Fibroblast of skin of left biceps (primary cell): ENCODE results near the gene NAT8L.
"Not testable (repeated sequence)": the region's sequence is repeated elsewhere in the genome, so short reads cannot be mapped to it uniquely, and the experiment has no call there.

Experiments
- DNase-seq, 2 experiments: peaks; one replicate each; pipeline ENCODE4 v3.0.0-alpha.2; 2013; ENCODE audit warnings: low read depth in 2 of 2

Gene NAT8L, protein sequence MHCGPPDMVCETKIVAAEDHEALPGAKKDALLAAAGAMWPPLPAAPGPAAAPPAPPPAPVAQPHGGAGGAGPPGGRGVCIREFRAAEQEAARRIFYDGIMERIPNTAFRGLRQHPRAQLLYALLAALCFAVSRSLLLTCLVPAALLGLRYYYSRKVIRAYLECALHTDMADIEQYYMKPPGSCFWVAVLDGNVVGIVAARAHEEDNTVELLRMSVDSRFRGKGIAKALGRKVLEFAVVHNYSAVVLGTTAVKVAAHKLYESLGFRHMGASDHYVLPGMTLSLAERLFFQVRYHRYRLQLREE

DNA sequence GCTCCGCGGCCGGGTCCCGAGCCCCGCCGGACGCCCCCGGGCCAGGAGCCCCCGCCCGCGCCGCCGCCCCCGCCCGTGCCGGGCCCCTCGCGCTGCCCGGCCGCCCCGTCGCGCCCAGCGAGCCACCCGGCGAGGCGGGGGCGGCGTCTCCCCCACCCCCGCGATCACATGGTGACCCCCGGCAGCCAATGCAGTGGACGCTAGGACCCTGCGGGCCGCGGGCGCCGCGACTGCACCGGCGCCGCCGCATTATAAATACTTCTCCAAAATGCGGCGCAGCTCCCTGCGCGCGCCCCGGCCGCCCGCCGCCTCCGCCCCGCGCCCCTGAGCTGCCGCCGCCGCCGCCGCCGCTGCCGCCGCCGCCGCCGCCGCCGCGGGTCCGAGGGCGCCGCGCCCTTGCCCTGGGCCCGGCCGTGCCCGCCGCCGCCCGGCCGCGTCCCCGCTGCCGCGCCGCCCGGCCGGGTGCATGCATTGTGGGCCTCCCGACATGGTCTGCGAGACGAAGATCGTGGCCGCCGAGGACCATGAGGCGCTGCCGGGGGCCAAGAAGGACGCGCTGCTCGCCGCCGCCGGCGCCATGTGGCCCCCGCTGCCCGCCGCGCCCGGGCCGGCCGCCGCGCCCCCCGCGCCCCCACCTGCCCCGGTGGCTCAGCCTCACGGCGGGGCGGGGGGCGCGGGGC is at the start of gene NAT8L:
TSS of gene NAT8L (plus strand) at position 282 of the 680 bp plus-strand sequence. CDS start at position 467, 185 bp downstream.
- no peak for DNase-seq

DNA sequence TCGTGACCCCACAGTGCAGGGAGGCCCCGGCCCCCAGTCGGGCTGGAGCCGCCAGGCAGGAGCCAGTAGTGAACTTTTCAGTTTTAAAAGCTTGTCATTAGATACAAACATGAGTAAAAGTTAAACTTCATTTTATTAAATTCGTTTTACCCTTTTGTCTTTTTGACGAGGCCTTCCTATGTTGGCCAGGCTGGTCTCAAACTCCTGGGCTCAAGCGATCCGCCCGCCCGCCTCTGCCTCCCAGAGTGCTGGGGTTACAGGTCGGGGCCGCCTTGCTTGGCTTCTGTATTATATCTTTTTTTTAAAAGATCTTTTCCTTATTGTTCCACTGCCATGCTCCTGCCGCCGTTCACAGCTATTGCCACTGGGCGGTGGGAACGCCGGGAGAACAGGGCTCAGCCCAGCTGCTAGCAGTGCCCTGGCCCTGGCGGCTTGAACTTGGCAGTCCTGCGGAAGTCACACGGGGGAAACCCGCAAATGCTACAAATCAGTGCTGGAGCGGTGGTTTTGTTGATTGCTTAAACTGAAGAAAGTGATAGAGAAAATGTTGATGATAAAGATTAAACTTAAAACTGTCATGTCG is 49.4 kb upstream of the NAT8L start:
- no peak for DNase-seq

DNA sequence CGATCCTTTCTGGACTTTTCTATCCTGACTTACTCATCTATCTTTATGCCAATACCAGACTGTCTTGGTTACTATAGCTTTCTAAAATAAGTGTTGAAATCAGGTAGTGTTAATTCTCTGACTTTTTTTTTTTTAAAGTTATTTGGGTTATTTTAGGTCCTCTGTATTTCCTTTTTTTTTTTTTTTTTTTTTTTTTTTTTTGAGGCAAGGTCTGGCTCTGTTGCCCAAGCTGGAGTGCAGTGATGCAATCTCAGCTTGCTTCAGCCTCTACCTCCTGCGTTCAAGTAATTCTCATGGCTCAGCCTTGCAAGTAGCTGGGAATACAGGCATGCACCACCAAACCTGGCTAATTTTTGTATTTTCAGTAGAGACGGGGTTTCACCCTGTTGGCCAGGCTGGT is 47.5 kb upstream of the NAT8L start:
- no peak for DNase-seq

DNA sequence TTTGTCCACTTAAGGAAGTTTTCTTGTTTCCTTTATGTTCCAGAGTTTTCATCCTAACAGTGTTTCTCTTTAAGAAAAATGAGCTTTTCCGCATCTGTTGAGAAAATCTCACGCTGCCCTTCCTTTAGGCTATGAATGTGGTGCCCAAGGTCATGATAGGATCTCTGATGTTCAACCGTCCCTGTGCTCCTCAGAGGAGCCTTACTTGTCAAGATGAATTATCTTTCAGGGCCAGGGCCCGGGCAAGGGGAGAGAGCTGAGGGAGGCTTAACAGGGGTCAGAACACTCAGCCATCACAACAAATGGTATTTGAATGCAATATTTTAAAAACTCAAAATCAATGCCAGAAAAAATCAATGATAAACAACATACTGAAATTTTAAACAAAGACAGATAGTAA is 44.1 kb upstream of the NAT8L start:
- no peak for DNase-seq

DNA sequence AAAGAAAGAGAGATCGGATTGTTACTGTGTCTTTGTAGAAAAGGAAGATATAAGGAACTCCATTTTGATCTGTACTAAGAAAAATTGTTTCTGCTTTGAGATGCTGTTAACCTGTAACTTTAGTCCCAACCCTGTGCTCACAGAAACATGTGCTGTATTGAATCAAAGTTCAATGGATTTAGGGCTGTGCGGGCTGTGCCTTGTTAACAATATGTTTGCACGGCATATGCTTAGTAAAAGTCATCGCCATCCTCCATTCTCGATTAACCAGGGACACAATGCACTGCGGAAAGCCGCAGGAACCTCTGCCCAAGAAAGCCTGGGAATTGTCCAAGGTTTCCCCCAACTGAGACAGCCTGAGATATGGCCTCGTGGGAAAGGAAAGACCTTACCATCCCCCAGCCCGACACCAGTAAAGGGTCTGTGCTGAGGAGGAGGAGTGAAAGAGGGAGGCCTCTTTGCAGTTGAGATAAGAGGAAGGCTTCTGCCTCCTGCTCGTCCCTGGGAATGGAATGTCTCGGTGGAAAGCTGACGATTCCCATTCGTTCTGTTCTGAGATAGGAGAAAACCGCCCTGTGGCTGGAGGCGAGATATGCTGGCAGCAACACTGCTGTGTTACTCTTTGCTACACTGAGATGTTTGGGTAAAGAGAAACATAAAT is 37.6 kb upstream of the NAT8L start:
- not testable (repeated sequence) for DNase-seq

DNA sequence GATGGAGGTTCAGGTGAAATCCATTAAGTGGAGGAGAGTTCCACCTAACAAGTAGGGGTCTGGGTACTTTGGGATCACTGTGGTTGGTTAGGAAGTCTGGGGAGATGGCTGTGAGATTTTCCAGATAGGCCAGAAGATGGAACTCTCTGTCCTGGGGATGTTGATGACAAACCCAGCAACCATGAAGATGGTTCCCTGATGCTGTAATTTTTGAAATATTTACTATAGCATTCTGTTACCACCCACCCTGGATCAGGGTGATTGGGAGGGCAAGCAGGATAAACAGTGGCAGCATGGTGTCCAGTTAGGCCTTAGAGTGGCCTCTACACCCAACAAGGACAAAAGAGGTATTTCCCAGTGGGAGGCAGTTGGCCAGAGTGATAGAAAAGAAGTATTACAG is 34.4 kb upstream of the NAT8L start:
- DNase-seq, result no peak

DNA sequence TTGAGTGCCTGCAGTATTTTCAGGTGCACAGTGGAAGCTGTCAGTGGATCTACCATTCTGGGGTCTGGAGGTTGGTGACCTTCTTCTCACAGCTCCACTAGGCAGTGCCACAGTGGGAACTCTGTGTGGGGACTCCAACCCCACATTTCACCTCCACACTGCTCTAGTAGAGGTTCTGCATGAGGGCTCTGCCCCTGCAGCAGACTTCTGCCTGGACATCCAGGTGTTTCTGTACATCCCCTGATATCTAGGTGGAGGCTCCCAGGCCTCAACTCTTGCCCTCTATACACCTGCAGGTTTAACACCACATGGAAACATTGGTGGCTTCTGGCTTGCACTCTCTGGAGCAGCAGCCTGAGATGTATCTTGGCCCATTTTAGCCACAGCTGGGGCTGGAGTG is 33.3 kb upstream of the NAT8L start:
- no peak for DNase-seq

DNA sequence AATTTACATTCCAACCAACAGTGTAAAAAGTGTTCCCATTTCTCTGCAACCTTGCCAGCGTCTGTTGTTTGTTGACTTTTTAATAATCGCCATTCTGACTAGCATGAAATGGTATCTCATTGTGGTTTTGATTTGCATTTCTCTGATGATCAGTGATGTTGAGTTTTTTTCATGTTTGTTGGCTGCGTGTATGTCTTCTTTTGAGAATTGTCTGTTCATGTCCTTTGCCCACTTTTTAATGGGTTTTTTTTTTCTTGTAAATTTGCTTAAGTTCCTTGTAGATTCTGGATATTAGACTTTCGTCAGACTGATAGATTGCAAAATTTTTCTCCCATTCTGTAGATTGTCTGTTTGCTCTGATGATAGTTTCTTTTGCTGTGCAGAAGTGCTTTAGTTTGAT is 32.0 kb upstream of the NAT8L start:
- DNase-seq, result not testable (repeated sequence)

DNA sequence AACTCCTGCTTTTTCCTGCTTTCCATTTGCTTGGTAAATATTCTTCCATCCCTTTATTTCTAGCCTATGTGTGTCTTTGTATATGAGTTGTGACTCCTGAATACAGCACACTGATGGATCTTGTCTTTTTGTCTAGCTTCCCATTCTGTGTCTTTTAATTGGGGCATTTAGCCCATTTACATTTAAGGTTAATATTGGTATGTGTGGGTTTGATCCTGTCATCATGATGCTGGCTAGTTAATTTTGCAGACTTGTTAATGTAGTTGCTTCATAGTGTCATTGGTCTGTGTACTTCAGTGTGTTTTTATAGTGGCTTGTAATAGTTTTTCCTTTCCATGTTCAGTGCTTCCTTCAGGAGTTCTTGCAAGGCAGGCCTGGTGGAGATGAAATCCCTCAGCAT is 28.0 kb upstream of the NAT8L start:
- not testable (repeated sequence) for DNase-seq

DNA sequence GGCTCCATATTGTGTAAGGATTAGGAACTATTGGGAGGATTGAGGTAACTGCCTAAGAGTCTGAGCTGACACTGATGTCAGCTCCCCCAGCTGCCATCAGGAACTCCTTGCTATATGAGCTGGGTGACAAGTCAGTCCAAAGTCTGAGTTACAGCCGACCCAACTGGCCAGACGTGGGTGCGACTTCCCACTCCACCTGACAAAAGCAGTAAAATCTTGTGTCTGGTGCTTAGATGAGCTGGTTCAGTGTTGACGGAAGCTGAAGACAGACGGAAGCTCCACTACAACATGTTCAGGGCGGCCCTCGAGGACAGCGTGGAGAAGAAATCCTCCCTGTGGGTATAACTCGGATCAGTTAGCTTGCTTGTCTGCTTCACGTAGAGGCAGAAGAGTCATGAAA is 22.8 kb upstream of the NAT8L start:
- no peak for DNase-seq

DNA sequence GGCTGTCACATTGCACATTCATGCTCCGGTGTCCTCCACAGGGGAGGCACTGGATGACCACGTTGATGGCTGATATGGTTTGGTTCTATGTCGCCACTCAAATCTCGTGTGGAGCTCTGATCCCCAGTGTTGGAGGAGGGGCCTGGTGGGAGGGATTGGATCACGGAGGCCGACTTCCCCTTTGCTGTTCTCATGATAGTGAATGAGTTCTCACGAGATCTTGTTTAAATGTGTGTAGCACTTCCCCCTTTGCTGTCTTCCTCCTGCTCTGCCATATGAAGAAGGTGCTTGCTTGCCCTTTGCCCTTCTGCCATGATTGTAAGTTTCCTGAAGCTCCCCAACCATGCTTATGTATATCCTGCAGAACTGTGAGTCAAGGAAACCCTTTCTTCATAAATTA is 22.3 kb upstream of the NAT8L start:
- DNase-seq, result no peak

DNA sequence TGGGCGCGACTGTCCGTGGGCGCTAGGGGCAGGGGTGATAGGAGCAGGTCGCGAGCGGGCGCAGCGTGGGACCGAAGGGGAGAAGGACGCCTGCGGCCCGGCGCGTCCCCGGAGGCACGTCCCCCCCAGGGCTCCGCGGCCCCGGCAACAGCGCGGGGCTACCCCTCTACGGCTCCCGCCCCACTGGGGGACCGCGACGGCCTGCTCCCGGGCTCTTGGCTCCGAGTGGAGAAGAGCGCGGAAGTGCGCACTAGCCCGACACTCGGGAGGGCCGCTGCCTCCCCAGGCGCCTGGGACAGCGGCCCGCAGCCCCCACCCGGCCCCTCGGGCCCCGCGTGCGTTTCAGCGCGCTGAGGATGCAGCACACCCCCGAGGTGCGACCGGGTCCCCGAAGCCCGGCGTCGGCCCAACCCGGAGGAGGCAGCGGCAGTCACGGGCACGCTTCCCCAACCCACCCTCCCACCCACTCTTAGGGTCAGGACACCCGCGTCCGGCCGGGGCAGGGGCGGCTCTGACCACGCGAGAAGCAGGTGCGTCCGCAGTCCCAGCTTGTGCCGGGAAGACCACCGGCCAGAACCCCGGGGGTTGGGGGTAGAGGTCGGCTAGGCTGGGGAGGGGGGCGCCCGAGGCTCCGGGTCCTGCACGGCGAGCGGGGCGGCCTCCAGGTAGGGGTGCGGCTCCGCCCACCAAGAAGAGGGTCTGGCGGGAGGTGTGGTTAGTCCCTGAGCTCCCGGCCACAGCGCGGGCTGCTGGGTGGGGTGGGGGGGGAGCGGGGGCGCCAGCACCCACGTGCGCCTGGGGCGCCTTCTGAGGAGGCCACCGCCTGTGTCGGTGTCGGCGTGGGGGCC is 18.5 kb upstream of the NAT8L start:
- no peak for DNase-seq

DNA sequence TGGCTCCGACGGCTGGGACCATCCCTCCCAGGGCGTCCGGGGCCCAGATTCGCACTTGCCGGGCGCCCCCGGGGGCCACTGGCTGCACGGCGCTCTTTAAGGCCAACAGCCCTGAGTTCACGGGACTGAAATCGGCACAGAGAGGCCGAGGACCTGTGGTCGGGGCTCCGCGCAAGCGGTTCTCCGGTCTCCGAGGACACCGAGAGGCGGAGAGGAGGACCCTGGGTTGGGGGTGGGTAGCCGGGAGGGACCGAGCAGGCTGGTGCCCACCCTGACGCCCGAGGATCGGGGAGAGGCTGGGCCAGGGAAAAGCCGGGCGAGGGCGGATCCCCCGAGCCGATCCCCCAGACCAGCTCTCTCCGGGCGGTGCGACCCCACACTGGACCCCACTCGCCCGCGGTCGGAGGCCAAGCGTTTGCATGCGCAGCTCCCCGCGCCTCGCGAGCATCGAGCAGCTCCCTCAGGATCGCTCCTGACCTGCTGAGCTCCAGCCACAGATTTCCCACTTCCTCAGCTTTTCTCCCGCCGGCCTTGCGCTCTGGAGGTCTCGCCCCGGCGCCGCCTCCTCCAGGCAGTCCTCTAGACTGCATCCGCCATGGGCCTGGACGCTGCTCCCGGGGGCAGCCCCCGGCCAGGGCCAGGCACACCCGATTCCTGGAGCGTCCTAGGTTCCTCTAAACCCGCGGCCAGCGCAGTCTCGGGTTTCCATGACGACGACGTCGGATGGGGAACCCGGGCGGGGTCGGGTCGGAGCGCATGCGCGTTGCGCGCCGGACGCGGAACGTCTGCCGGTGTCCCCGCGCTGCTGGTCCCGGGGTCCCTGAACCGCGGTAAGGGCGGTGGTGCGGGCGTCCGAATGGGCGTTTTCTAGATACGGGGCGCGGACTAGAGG is 17.6 kb upstream of the NAT8L start:
- DNase-seq, result peak; percentile 26 to 28

DNA sequence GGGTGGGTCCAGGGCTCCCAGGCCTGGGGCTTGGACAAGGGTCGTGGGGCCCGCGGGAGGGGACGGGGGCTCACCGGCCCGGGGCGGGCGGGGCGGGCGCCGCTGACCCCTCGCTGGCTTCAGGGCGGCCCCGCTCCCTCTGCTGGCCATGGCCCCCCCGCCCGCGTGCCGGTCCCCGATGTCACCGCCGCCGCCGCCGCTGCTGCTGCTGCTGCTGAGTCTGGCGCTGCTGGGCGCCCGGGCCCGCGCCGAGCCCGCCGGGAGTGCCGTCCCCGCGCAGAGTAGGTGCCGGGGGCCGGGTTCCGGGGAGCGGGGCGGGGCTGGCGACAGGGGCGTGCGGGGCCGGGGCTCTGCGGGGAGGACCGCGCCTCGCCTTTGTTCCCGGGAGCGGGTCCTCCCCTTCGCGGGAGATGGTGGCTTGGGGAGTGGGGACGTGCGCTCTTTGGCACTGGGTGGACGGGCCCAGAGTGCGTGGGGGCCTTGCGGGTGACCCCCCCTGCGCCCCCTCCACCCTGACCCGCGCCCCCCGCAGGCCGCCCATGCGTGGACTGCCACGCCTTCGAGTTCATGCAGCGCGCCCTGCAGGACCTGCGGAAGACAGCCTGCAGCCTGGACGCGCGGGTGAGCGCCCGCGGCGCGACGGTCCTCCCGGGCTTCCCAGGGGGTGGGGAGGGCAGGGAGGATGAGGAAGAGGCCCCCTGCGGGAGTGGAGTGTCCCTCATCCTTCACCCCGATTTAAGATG is 16.8 kb upstream of the NAT8L start:
- DNase-seq, result no peak

DNA sequence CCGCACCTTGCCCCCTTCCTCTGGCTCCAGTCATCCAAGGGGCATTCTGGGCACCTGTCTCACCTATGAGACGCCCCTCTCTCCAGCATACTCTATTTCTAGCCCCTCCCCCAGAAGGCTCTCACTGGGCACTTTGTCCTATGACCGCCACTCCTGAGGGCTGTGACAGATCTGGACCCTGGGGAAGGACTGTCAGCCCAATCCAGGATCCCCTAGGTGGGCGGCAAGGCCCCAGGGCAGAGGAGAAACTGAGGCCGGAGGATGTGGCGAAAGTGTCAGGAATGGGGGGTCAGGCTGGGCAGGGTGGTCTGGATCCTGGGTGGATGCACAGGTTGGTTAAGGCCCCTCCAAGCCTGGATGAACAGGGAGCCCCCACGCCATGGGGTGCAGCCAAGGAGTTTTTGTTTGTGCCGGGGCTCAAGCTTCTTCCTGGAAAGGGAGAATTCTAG is 16.2 kb upstream of the NAT8L start:
- DNase-seq, result no peak

DNA sequence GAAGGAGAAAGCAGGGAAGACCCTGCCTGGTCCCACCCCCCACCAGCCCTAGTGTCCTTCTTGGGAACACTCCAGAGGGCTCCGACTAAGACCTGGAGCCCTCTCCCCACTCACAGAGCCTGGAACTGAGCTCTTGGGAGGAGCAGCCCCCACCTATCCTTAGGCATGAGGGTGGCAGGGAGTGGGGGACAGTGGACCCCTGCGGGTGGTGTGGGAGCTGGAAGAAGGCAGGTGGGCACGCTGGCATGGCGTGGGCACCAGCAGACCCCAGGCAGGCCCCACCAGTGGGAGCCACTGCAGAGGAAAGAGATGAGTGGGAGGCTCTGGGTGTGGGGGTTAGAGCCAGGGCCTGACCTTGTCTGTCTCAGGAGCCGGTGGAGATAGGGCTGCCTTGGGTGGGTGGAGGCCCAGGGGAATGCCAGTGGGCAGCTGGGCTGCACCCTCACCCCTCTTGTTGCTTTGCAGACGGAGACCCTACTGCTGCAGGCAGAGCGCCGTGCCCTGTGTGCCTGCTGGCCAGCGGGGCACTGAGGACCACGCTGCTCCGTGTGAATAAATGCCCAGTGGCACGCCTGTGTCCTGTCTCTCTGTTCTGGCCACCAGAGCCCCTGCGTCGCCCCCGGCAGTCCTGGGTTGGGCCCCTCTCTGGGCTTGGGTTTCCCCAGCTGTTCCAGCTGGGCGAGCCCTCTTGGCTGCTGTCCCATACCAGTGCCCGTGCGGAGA is 15.6 kb upstream of the NAT8L start:
- no peak for DNase-seq

DNA sequence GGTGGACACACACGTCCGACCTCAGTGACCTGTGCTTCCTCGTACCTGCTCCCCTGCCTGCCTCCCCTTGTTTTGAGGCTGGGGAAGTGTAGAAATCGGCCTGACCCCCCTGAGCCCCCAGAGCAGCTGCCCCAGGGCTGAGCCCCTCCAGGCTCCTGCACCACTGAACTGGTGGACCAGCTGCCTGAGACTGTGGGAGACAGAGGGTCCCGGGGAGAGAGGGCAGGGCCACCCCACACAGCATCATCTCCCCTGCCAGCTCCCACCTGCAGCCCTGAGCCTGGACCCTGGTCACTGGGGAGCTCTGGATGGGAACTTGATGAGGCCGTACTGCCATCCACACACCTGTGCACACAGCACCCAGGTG is 15.0 kb upstream of the NAT8L start:
- no peak for DNase-seq

DNA sequence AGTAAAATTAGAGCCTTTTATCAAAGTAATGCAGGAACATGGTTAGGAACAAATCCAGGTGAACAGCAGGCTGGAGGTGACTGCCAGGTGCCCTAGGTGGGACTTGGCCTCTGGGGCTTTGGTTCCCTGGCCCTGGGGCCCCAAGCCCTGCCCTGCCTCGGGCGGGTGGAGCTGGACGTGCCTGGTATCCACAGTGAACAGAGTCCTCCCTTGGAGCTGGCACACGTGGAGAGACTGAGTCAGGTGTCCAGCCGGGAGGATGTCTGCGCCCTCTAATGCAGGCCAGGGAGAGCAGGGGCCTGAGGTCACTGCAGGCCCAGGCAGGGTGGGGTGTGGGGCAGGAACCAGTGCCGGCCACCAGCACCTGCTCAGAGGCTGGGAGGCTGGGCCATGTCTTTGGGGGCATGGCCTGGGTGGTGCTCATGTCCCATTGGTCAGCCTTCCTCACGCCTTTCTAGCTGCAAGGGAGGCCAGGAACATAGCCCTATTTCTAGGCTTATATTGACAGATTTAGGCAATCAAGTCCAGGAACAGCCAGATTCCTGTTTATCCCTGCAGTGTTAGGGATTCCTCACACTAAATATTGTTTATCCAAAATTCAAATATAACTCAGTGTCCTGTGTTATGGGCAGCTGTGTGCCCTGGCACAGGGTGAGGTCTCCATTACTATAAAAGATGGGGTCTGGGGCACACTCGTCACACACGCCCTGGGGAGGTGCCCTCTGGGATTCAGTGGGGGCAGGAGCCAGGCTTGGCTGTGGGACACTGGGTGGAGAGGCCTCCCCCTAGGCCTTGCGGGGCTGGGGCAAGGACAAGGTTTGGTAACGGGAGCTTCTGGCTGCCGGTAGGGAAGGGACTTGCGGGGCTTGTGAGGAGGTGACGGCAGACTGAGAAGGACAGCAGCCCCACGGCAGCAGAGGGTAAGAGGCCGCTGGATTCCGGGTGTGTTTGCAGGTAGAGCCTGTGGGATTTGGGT is 14.3 kb upstream of the NAT8L start:
- DNase-seq, result no peak
